RPMI7951 (cell line): ENCODE results near the gene CCDC159. TPM values are rescaled to one million over a fixed set of nuclear protein-coding genes. Genes with fewer than 3 reads are reported as not detected.

Source experiments
- DNase-seq: peaks from one replicate; pipeline ENCODE4 v3.0.0-alpha.2; 2012; ENCODE audit warnings: low read depth
- total RNA-seq: library from RNA; depleted of rRNA; stranded (reverse); fragments of >200 nt; shearing (Covaris generic); gene quantifications from 2 replicates; pipeline ENCODE4 v1.2.3, GENCODE V29; 2014; rRNA removed

Gene CCDC159
- total RNA-seq, 1 experiment from 2014 or later: 4.3 TPM

- DNase-seq: no peak
Observed at GRCh38 chr19:11390933-11391680, 44.8 kb downstream of the CCDC159 start.

GRCh38 chr19:11397089-11397610 is 50.8 kb downstream of the CCDC159 start:
- no peak for DNase-seq

GRCh38 chr19:11399667-11400066 is 53.3 kb downstream of the CCDC159 start:
- DNase-seq: no peak

GRCh38 chr19:11400798-11401197 is 54.5 kb downstream of the CCDC159 start:
- DNase-seq: no peak

GRCh38 chr19:11401808-11402543 is 55.7 kb downstream of the CCDC159 start:
- no peak for DNase-seq

Other genes starting within 250 kb of the CCDC159 start
- 57.7 and 85.1 TPM in 2 replicates for gene SPC24, start 190.7 kb upstream of the CCDC159 start, total RNA-seq
- 88.9 and 115 TPM in 2 replicates for gene KANK2, start 149.0 kb upstream of the CCDC159 start, total RNA-seq
- not detected in 2 replicates for gene ANGPTL8, start 106.9 kb upstream of the CCDC159 start, total RNA-seq
- 2.5 and 3.2 TPM in 2 replicates for gene DOCK6, start 84.0 kb upstream of the CCDC159 start, total RNA-seq
- gene TSPAN16, start 50.4 kb upstream of the CCDC159 start, total RNA-seq: not detected in 2 replicates
- gene RAB3D, start 6.9 kb upstream of the CCDC159 start, total RNA-seq: 6.2 and 7.5 TPM in 2 replicates
- gene TMEM205, start 251 bp upstream of the CCDC159 start, total RNA-seq: 211 and 255 TPM in 2 replicates
- gene PLPPR2, start 8.9 kb downstream of the CCDC159 start, total RNA-seq: 14.1 and 17.3 TPM in 2 replicates
- gene SWSAP1, start 28.1 kb downstream of the CCDC159 start, total RNA-seq: 2.0 and 3.0 TPM in 2 replicates
- 21.2 and 22.9 TPM in 2 replicates for gene EPOR, start 37.8 kb downstream of the CCDC159 start, total RNA-seq
- gene RGL3, start 72.8 kb downstream of the CCDC159 start, total RNA-seq: 3.3 and 4.2 TPM in 2 replicates
- gene ODAD3, start 88.6 kb downstream of the CCDC159 start, total RNA-seq: 2.3 and 3.1 TPM in 2 replicates
- 88.3 and 94.3 TPM in 2 replicates for gene PRKCSH, start 89.1 kb downstream of the CCDC159 start, total RNA-seq
- gene ELAVL3, start 134.5 kb downstream of the CCDC159 start, total RNA-seq: not detected in 2 replicates
- 5.9 and 6.0 TPM in 2 replicates for gene ZNF653, start 159.3 kb downstream of the CCDC159 start, total RNA-seq
- gene ECSIT, start 182.6 kb downstream of the CCDC159 start, total RNA-seq: 47.9 and 51.2 TPM in 2 replicates
- gene CNN1, start 192.3 kb downstream of the CCDC159 start, total RNA-seq: 0.96 and 3.0 TPM in 2 replicates
- gene ELOF1, start 212.7 kb downstream of the CCDC159 start, total RNA-seq: 62.6 and 108 TPM in 2 replicates
- gene ACP5, start 231.1 kb downstream of the CCDC159 start, total RNA-seq: 1.7 and 2.1 TPM in 2 replicates